ENCODE results near the gene CACHD1.

DNA sequence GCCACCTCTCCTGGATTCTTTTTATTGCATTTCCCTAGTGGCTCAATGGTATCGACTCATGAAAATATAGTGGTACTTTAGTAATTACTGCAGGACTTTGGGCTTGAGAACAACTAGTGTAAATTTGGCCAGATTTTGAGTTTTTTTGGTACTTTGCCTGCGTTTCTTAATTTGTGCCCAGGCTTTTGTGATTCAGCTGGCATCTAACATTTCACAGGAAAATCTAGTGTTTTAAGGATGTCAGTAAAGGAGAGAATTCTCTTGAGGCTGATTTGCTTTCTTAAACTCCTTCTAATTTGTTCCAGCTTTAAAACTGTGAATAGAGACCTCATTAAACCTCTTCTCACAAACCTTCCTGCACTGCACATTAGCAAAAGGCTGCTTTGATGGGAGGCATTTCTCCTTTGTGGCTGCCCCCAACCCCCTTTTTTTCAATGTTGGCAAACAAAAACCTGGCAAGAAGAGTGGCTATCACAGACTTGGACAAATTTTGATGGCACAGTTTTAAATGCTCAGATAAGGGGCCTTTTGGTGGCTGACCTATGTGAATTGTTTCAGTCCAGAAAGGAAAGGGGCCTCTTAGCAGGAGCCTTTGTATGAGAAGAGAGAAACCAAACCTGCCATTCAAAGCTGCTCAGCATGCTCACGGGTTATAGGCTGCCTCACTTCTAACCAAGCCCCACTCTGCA, 161.6 kb downstream of the CACHD1 start:
- TF ChIP-seq, protein P1, sequence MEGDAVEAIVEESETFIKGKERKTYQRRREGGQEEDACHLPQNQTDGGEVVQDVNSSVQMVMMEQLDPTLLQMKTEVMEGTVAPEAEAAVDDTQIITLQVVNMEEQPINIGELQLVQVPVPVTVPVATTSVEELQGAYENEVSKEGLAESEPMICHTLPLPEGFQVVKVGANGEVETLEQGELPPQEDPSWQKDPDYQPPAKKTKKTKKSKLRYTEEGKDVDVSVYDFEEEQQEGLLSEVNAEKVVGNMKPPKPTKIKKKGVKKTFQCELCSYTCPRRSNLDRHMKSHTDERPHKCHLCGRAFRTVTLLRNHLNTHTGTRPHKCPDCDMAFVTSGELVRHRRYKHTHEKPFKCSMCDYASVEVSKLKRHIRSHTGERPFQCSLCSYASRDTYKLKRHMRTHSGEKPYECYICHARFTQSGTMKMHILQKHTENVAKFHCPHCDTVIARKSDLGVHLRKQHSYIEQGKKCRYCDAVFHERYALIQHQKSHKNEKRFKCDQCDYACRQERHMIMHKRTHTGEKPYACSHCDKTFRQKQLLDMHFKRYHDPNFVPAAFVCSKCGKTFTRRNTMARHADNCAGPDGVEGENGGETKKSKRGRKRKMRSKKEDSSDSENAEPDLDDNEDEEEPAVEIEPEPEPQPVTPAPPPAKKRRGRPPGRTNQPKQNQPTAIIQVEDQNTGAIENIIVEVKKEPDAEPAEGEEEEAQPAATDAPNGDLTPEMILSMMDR (IDR thresholded peaks at IDR 0.05), result no peak
- TF ChIP-seq POLR2A (IDR thresholded peaks at IDR 0.05), result no peak

All from body of pancreas (tissue), 4 donors.